H9 (cell line): ENCODE results near the gene UNC93A. TPM values are rescaled to one million over a fixed set of nuclear protein-coding genes. Genes with fewer than 3 reads are reported as not detected.

Experiments used
- DNase-seq: peaks from one replicate; pipeline ENCODE4 v3.0.0-alpha.2; 2017
- H2AFZ ChIP-seq: one replicate; pipeline ENCODE4 v1.6.1; 2013; ENCODE audit warnings: mild to moderate bottlenecking, low read length, control low read depth, moderate library complexity
- H2AK5ac ChIP-seq: 2 replicates; pipeline ENCODE4 v1.6.1; 2013; ENCODE audit warnings: low read length, control low read depth, mixed read lengths; ENCODE audit not compliant: insufficient read length
- H2BK120ac ChIP-seq: one replicate; pipeline ENCODE4 v1.6.1; 2013; ENCODE audit warnings: low read depth, mild to moderate bottlenecking, low read length, control low read depth, inconsistent platforms; ENCODE audit not compliant: poor library complexity, severe bottlenecking
- H2BK12ac ChIP-seq: 2 replicates; pipeline ENCODE4 v1.6.1; 2013; ENCODE audit warnings: low read length, control low read depth, mixed read lengths, low read depth; ENCODE audit not compliant: insufficient read length
- H2BK15ac ChIP-seq: 2 replicates; pipeline ENCODE4 v1.6.1; 2013; ENCODE audit warnings: low read depth, low read length, control low read depth
- H2BK20ac ChIP-seq: one replicate; pipeline ENCODE4 v1.6.1; 2013; ENCODE audit warnings: low read depth, mild to moderate bottlenecking, low read length, control low read depth, inconsistent platforms; ENCODE audit not compliant: poor library complexity, severe bottlenecking
- H2BK5ac ChIP-seq: 2 replicates; pipeline ENCODE4 v1.6.1; 2013; ENCODE audit warnings: low read length, control low read depth, mixed read lengths; ENCODE audit not compliant: insufficient read length
- H3K14ac ChIP-seq: 2 replicates; pipeline ENCODE4 v1.6.1; 2013; ENCODE audit warnings: low read length, control low read depth; ENCODE audit not compliant: insufficient read depth
- H3K18ac ChIP-seq: 2 replicates; pipeline ENCODE4 v1.6.1; 2013; ENCODE audit warnings: low read depth, mild to moderate bottlenecking, mixed read lengths, low read length, control low read depth; ENCODE audit not compliant: insufficient read length
- H3K23ac ChIP-seq: 2 replicates; pipeline ENCODE4 v1.6.1; 2013; ENCODE audit warnings: low read length, control low read depth, mixed read lengths, low read depth; ENCODE audit not compliant: insufficient read length
- H3K23me2 ChIP-seq: 2 replicates; pipeline ENCODE4 v1.6.1; 2013; ENCODE audit warnings: low read depth, mild to moderate bottlenecking, mixed read lengths, low read length, control low read depth; ENCODE audit not compliant: insufficient read length, poor library complexity, severe bottlenecking
- H3K27ac ChIP-seq: 2 replicates; pipeline ENCODE4 v1.5.1; 2013; ENCODE audit warnings: low read length, control low read depth, mixed read lengths, low read depth; ENCODE audit not compliant: insufficient read length
- H3K27me3 ChIP-seq: 2 replicates; pipeline ENCODE4 v1.6.1; 2013; ENCODE audit warnings: low read length, control low read depth, inconsistent platforms; ENCODE audit not compliant: insufficient read depth
- H3K4ac ChIP-seq: 2 replicates; pipeline ENCODE4 v1.6.1; 2013; ENCODE audit warnings: low read depth, mild to moderate bottlenecking, control low read depth, inconsistent platforms, low read length, moderate library complexity
- H3K4me1 ChIP-seq: 2 replicates; pipeline ENCODE4 v1.6.1; 2013; ENCODE audit warnings: low read length, control low read depth, inconsistent platforms; ENCODE audit not compliant: insufficient read depth
- H3K4me2 ChIP-seq: 2 replicates; pipeline ENCODE4 v1.6.1; 2013; ENCODE audit warnings: low read length, control low read depth, mixed read lengths; ENCODE audit not compliant: insufficient read length, insufficient read depth
- H3K56ac ChIP-seq: 2 replicates; pipeline ENCODE4 v1.6.1; 2013; ENCODE audit warnings: low read depth, mild to moderate bottlenecking, mixed read lengths, low read length, control low read depth; ENCODE audit not compliant: insufficient read length
- H3K79me1 ChIP-seq: 2 replicates; pipeline ENCODE4 v1.6.1; 2013; ENCODE audit warnings: low read depth, mild to moderate bottlenecking, moderate library complexity, low read length, control low read depth, inconsistent platforms; ENCODE audit not compliant: insufficient read depth, poor library complexity, severe bottlenecking
- H3K79me2 ChIP-seq: 2 replicates; pipeline ENCODE4 v1.6.1; 2013; ENCODE audit warnings: low read length, control low read depth, inconsistent platforms; ENCODE audit not compliant: insufficient read depth
- H3K9ac ChIP-seq: 2 replicates; pipeline ENCODE4 v1.6.1; 2013; ENCODE audit warnings: low read length, control low read depth, mixed read lengths; ENCODE audit not compliant: insufficient read length; ENCODE audit errors: extremely low read depth
- H3K9me3 ChIP-seq: one replicate; pipeline ENCODE4 v1.6.1; 2013; ENCODE audit warnings: low read depth, low read length, inconsistent platforms; ENCODE audit not compliant: control insufficient read depth
- H3T11ph ChIP-seq: one replicate; pipeline ENCODE4 v1.6.1; 2013; ENCODE audit warnings: mild to moderate bottlenecking, low read length, control low read depth, inconsistent platforms
- H4K20me1 ChIP-seq: one replicate; pipeline ENCODE4 v1.6.1; 2013; ENCODE audit not compliant: control insufficient read depth, insufficient read length, insufficient read depth
- H4K5ac ChIP-seq: 2 replicates; pipeline ENCODE4 v1.6.1; 2013; ENCODE audit warnings: low read depth, mild to moderate bottlenecking, mixed read lengths, low read length, control low read depth; ENCODE audit not compliant: insufficient read length
- H4K8ac ChIP-seq: replicated peaks from 2 replicates; pipeline ENCODE4 v1.6.1; 2013; ENCODE audit warnings: low read length, control low read depth, mixed read lengths, low read depth; ENCODE audit not compliant: insufficient read length
- H4K91ac ChIP-seq: 2 replicates; pipeline ENCODE4 v1.6.1; 2013; ENCODE audit warnings: low read depth, mild to moderate bottlenecking, moderate library complexity, mixed read lengths, low read length, control low read depth; ENCODE audit not compliant: insufficient read length
- H3K27ac Mint-ChIP-seq, 3 experiments: 2 replicates in 2 of 3; 3 replicates in 1 of 3; pipeline ENCODE4 v1.8.0; 2020 to 2021; ENCODE audit warnings: mixed read lengths in 3 of 3, mild to moderate bottlenecking in 1 of 3, moderate library complexity in 1 of 3
- H3K27me3 Mint-ChIP-seq: 2 replicates; pipeline ENCODE4 v1.8.0; 2021; ENCODE audit warnings: low read depth, mild to moderate bottlenecking, moderate library complexity, mixed read lengths
- H3K36me3 Mint-ChIP-seq, 3 experiments: 2 replicates in 2 of 3; 3 replicates in 1 of 3; pipeline ENCODE4 v1.8.0; 2020 to 2021; ENCODE audit warnings: low read depth in 3 of 3, mixed read lengths in 3 of 3; ENCODE audit not compliant: insufficient read depth in 1 of 3
- H3K4me1 Mint-ChIP-seq, 2 experiments: 2 replicates each; pipeline ENCODE4 v1.8.0; 2020; ENCODE audit warnings: mixed read lengths in 2 of 2
- H3K4me3 Mint-ChIP-seq, 2 experiments: 2 replicates in 1 of 2; 3 replicates in 1 of 2; pipeline ENCODE4 v1.8.0; 2020 to 2021; ENCODE audit warnings: mild to moderate bottlenecking in 2 of 2, mixed read lengths in 2 of 2, moderate library complexity in 1 of 2
- H3K9me3 Mint-ChIP-seq, 2 experiments: 2 replicates in 1 of 2; 3 replicates in 1 of 2; pipeline ENCODE4 v1.8.0; 2020; ENCODE audit warnings: mild to moderate bottlenecking in 2 of 2, mixed read lengths in 2 of 2, moderate library complexity in 1 of 2
- WGBS: extraction: QIAGEN DNeasy Blood & Tissue Kit; methylation state at CpG from one replicate; pipeline ENCODE4 v1.1.7; 2013; ENCODE audit warnings: missing lambda C conversion rate, low lambda C conversion rate, mixed read lengths; ENCODE audit not compliant: insufficient read length; ENCODE audit errors: extremely low coverage; 5-methylcytosine and 5-hydroxymethylcytosine counted together
- total RNA-seq: library from RNA; stranded (reverse); gene quantifications from 2 replicates; pipeline ENCODE4 v1.2.1, GENCODE V29; 2021
- TF ChIP-seq, protein P1 (sequence below): fragments of 200-600 bp; sonication (generic); conservative IDR thresholded peaks from 3 replicates; pipeline ENCODE4 v1.8.0; 2021; ENCODE audit warnings: antibody characterized with exemption, mild to moderate bottlenecking

The UNC93A gene
- total RNA-seq, 1 experiment from 2014 or later: 0.70 TPM

DNA sequence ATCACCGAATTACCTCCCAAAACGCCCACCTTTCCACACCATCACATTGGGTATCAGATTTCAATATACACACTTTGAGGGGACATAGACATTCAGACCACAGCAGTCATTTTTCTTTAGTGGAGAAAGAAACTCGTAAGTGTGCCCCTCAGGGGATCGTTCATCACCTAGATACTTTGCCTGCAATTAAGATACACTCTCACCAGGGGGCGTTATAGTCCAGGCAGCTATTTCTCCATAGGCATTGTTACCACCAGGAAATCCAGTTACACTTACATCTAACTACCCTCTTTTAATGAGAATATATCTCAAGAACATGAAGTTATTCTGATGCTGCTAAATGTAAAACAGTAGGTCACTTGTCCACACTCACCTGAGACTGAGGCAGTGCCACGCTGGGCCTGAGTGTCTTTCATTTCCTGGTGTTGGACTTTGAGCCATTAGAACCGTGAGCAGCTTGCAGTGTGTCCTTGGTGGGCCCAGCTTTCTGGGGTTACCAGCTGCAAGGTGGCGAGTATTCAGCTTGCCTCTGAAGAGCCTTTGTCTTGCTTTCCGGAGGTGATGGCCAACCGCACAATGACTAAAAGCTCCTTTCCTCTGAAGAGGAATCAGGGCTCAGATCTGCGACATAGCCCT is 35.1 kb upstream of the UNC93A start:
- no peak overlapping the region for H4K8ac ChIP-seq
- no peak overlapping the region for H3K27ac ChIP-seq
- no peak overlapping the region for H2BK20ac ChIP-seq
- H4K91ac ChIP-seq: no peak overlapping the region
- H4K20me1 ChIP-seq: no peaks in the 10 kb centered on the region
- no peak overlapping the region for H2AK5ac ChIP-seq
- H3K27me3 ChIP-seq: no peaks in the 10 kb centered on the region
- no peak overlapping the region for H3K4ac ChIP-seq
- no peak overlapping the region for H2BK12ac ChIP-seq
- H3K4me3 Mint-ChIP-seq: no peak overlapping the region
- H3K4me1 Mint-ChIP-seq: peaks cover 0 to 6% of the 10 kb centered on the region in 2 experiments; a peak in 2 of 4 replicates
- H3K4me1 ChIP-seq: no peaks in the 10 kb centered on the region
- H3K4me2 ChIP-seq: no peak overlapping the region
- H4K5ac ChIP-seq: no peak overlapping the region
- no peaks in the 10 kb centered on the region for H3K79me1 ChIP-seq
- H3K56ac ChIP-seq: no peak overlapping the region
- peaks cover 2% of the 10 kb centered on the region for H3K27me3 Mint-ChIP-seq
- no peak for DNase-seq
- no peak overlapping the region for H2BK120ac ChIP-seq
- H3K27ac Mint-ChIP-seq: no peak overlapping the region
- H2BK5ac ChIP-seq: no peak overlapping the region
- H2BK15ac ChIP-seq: no peak overlapping the region
- H3K9me3 ChIP-seq: peaks cover 17% of the 10 kb centered on the region
- H2AFZ ChIP-seq: no peak overlapping the region
- peaks cover 56 to 75% (median 61%) of the 10 kb centered on the region in 3 experiments for H3K36me3 Mint-ChIP-seq
- no peaks in the 10 kb centered on the region for H3K79me2 ChIP-seq
- H3T11ph ChIP-seq: no peak overlapping the region
- no peaks in the 10 kb centered on the region for H3K23me2 ChIP-seq
- no peak overlapping the region for H3K9ac ChIP-seq
- TF ChIP-seq, protein P1, sequence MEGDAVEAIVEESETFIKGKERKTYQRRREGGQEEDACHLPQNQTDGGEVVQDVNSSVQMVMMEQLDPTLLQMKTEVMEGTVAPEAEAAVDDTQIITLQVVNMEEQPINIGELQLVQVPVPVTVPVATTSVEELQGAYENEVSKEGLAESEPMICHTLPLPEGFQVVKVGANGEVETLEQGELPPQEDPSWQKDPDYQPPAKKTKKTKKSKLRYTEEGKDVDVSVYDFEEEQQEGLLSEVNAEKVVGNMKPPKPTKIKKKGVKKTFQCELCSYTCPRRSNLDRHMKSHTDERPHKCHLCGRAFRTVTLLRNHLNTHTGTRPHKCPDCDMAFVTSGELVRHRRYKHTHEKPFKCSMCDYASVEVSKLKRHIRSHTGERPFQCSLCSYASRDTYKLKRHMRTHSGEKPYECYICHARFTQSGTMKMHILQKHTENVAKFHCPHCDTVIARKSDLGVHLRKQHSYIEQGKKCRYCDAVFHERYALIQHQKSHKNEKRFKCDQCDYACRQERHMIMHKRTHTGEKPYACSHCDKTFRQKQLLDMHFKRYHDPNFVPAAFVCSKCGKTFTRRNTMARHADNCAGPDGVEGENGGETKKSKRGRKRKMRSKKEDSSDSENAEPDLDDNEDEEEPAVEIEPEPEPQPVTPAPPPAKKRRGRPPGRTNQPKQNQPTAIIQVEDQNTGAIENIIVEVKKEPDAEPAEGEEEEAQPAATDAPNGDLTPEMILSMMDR: peak; percentile 70
- H3K9me3 Mint-ChIP-seq: peaks cover 58 to 71% of the 10 kb centered on the region in 2 experiments
- WGBS: no CpG with 5 or more reads among the region's 11 CpGs
- H3K23ac ChIP-seq: no peak overlapping the region
- no peak overlapping the region for H3K18ac ChIP-seq
- H3K14ac ChIP-seq: no peak overlapping the region
